Dermis blood vessel endothelial cell (primary cell): ENCODE data around the gene ADAMTS14. TPM values are rescaled to one million over a fixed set of nuclear protein-coding genes. Genes with fewer than 3 reads are reported as not detected.

Experiments used
- DNase-seq: peaks from one replicate; pipeline ENCODE4 v3.0.0; 2010
- total RNA-seq: library from RNA; depleted of rRNA; stranded (reverse); fragments of >200 nt; gene quantifications from 2 replicates; pipeline ENCODE4 v1.2.3, GENCODE V29; 2014

Gene ADAMTS14
- total RNA-seq, 1 donor from 2014 or later, result under 0.01 TPM

GRCh38 chr10:70674560-70675495 lies 2.5 kb downstream of the ADAMTS14 start:
- DNase-seq, result no peak

DNA sequence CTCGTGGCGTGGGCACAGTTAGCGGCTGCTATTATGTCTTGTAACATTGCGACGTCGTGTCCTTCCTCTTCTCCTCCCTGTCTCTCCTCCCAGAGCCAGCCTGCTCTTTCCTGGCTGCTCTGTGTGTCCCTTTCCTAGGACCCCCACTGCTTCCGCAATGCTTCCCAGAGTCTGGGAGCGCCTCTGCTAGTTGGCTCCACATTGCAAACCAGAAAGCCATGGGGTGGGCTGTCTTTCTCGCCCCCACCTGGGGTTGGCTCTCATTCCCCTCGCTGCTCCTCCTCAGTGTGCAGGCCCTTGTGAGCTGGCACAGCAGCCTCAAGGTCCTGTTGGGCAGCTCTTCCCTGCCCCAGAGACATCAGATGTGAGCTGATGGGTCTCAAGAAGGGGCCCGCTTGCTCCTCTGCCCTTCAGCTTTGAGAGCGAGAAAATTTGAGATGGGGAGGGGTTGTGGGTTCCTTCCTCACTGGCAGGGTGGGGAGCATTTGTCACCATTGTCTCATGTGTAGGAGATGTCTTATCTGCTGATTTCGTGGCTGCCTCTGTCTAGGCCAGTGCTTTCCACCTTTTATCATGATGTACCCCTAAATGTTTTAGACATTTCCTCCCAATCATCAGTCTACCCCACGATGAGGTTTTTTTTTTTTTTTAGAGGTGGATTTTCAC lies 3.3 kb downstream of the ADAMTS14 start:
- DNase-seq, result no peak

GRCh38 chr10:70676511-70676910 lies 4.2 kb downstream of the ADAMTS14 start:
- DNase-seq, result no peak

DNA sequence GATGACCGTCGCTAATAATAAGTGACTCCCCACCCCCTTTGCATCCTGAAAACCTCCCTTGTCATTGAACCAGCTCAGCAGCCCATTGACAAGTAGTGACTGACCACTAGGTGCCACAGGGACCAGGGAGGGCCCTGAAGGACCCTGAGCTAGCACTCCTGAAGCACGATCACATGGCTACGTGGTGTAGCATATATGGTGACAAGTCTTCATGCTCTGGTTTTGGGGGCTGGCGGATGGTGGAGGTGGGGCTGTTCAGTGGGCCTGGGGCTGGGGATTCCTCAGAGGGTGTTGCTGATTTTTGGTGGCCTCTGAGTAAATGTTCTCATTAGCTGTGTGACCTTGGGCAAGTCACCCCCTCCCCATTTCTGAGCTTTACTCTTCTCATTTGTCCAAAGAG lies 4.7 kb downstream of the ADAMTS14 start:
- no peak for DNase-seq

DNA sequence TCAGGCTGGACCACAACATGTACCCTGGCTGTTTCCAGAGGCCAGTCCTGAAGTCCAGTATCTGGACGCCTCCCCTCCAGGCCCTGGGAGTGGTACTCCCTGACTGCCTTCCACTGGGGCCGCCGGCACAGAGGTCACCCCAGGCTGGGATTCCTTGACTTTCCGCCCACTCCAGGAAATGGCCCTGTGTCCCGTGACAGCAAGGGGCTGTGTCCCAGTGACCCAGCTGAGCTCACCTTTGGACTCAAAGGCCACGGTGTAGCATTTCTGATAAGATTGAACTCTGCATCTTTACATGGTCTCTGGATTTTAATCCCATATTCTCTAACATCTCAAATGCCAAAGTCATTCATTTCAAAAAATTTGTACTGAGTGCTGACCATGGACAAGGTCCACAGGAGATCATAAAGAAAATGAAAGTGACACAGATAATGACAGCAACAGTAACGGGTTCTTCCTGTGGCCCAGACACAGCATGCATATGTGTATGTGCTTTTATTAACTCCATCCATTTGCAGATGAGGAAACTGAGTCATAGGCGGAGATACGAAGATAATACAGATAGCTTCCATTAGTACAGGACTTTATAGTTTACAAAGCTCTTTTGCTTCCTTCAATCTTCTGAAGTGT lies 5.4 kb downstream of the ADAMTS14 start:
- no peak for DNase-seq

DNA sequence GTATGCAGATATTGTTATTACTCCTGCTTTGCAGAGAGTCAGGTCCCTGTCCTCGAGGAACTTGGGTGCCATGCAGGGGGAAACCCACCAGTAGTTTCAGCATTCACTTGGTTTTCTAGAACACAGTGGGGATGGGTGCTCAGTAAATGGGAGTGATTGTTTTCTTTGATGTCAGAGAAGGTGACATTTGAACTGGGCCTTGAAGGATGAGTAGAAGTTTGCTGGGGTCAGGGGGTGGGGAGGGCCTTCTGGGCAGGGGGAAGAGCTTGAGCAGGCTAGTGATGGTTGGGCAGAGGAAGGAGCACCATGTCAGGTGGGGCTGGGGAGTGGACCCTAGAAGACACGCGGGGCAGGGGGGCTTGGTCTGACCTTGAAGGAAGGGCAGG lies 5.9 kb downstream of the ADAMTS14 start:
- DNase-seq, result no peak

DNA sequence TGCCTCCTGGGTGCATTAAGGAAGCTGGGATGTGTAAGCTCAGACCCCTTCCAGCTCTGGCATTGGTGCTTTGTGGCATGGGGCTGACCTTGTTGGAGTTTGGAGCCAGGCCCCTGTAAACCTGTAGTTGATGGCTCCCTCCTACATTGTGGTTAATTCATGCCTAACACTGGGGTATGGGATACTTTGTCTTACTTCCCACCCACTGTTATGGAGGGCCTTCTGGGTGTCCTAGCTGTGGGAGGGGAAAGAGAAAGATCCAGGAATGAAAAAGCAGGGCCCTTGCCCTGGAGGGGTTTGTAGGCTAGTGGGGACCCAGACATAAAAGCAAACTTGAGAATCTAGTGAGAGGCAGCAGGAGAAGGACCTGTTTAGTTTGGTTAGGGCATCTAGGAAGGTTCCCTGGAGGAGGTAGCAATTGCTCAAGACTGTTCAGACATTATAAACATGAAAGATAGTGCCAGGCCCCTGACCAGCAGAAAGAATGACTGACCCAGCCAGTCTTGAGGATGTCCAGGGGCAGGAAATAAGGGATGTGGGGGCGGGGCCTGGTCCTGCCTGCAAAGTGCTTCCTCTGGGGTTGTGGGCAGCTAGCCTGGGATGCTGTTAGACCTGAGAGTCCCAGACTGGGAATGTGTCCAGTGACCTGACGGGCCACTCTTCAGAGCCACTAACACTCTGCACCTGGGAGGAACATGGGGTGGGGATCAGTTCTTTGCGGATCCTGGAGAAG lies 6.6 kb downstream of the ADAMTS14 start:
- DNase-seq, result no peak

- no peak for DNase-seq
These were observed 7.2 kb downstream of the ADAMTS14 start for GRCh38 chr10:70679498-70679897.

DNA sequence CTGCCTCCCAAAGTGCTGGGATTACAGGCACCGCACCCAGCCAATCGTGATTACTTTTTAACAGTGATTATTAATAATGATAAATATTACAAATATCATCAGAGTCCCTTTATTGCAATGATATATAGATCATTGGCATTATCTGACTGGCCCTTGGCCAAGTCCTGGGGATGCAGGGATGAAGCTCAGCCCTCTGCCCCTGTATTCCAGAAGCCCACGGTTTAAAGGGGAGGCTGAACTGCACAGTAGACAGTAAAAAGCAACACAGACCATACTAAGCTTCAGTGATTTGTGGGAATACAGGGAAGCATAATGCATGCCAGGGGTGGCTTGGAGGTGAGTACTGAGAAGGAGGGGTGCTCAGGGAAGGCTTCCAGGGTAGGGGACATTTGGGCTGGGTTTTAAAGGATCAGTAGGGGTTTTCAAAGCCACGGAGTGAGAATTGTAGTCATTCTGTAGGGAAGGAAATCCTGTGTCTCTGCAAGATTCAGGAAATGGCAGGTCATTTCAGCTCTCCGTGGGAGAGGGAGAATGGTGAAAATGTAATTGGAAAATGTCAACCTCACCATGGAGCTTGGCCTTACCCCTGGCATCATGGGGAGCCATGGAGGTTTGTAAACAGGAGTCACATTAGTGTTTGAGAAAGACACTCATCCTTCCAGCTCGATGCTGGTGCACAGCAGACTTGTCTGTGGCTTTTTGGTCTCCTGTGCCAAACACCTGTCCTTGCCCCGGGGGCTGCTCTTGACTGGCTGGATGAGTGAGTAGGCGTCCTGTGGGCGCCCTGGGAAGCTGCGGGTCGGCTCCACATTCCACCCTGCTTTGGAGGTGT lies 8.8 kb downstream of the ADAMTS14 start:
- DNase-seq, result no peak

- DNase-seq, result no peak
These were observed 9.4 kb downstream of the ADAMTS14 start for GRCh38 chr10:70681731-70682005.

DNA sequence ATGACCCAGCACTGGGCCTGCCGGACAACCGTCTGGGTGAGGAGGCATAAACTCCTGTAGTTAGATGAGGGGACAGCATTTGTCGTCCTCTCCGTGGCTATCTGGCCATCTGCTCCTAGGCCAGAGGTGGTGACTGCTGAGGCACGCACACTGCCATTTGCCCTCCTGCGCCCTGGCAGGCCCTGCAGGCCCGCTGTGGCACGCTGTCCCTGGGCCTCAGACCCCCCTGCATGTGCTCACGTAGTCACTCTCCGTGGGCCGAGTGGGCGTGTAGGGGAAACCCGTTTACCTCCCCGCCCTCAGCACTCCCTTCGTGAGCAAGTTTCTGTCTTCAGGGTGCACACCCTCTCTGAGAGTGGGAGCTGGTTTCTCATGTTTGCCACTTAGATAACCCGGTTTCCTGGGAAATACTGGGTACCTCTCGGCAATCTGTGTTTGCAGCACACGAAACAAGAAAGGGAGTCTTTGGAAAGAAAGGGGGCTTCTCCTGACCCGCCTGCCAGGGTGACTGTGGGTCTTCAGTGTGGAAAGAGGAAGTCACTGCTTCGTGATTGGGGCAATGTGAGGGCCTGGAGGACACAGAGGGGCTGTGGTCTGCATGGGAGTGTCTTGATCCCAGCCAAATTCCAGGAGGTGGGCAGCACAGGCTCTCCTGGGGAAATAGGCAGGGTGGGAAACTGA lies 10.8 kb downstream of the ADAMTS14 start:
- no peak for DNase-seq

DNA sequence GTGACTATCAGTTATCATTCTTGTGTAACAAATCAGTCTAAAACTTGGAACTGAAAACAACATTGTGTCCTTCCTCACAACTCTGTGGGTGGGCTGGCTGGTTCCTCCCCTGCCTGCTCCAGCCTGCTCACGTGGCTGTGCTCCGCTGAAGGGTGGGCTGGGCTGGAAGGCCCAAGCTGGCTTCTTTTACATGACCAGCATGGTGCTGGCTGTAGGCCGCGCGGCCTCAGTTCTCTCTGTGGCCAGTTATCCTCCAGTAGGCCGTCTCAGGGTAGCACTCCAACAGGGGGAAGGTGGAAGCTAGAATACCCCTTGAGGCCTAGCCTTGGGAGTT lies 11.3 kb downstream of the ADAMTS14 start:
- DNase-seq, result no peak

- no peak for DNase-seq
These were observed 11.6 kb downstream of the ADAMTS14 start for GRCh38 chr10:70683940-70684339.

DNA sequence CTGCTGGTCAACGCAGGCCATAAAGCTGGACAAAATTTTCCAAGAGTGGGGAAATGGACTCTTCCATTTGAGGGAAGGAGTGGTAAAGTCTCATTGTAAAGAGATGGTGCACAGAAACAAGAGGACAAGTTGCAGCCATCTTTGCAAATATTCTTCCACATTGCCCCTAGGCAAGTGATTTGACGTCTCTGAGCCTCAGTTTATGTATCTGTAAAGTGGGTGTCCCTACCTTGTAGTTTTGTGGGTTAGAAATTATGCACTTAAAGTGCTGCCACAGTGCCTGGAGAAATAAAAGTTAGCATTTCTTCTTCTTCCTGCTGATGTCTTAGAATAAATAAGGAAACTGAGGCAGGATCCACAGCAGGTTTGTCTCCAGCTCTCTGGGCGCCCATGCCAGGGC lies 12.1 kb downstream of the ADAMTS14 start:
- no peak for DNase-seq

DNA sequence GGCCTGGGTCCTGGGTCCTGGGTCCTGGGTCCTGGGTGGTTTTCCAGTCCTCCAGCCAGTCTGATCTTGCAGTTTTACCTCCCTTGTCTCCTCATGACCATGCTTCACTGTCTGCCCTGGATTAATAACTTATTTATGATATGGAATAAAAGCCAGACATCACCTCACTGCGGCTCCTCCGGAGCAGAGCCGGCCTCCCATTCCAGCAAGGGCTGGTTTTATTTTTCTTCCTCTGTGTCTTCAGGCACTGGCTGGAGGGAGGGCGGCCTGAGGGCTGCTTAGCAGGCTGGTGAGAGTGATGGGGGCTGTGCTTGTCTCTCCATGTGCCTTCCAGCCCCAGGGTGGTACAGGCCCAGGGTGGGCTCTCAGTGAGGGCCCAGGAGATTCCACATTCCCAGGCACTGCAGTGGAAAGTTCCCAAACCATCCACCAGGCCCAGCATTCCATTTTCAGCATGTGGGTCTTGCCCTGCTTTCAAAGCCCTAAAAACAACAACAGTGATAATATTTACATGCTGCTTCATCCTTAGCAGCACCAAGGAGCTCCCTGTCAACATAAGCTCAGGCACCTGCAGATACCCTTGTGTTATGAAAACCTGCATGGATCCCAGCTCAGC lies 12.6 kb downstream of the ADAMTS14 start:
- DNase-seq, result no peak

DNA sequence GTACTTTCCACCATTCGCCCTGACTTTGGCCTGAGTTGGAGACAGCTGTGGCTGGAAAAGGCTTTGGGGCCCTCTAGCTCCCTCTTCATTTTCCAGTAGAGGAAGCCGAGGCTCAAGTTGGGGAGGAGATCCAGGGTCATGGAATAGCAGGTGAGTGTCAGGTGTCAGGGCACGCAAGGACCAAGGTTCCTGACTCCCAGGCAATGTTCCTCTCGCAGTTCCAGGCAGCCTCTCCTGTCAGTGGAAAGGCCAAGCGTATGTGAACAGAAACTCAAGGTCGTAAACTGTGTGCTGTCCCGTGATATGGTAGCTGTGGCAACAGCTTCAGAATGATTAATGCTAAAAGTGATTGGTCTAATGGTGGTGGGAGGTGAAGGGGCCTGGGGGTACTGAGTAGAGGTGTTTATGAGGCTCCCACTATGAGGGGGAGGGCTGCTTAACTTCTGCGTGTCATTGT lies 13.2 kb downstream of the ADAMTS14 start:
- no peak for DNase-seq

DNA sequence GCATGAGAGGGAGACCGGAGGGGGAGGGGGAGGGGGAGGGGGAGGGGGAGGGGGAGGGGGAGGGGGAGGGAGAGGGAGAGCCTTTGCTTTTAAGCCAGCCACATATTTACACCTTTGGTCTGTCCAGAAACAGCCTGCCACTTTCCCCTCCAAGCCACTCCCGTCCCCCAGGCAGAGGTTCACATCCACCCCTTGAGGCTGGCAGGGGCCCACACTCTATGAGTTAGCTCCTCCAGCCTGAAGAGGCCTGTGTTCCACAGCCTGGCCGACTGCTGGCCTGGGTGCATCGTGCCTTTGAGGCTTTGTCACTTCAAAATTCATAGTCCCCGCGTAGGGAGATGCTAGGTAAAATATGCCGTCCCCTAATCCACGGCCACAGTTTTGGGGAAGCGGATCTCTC lies 16.5 kb downstream of the ADAMTS14 start:
- no peak for DNase-seq

- DNase-seq, result no peak
These were observed 17.4 kb downstream of the ADAMTS14 start for GRCh38 chr10:70689661-70690060.

- DNase-seq, result no peak
These were observed 18.3 kb downstream of the ADAMTS14 start for GRCh38 chr10:70690589-70690988.

DNA sequence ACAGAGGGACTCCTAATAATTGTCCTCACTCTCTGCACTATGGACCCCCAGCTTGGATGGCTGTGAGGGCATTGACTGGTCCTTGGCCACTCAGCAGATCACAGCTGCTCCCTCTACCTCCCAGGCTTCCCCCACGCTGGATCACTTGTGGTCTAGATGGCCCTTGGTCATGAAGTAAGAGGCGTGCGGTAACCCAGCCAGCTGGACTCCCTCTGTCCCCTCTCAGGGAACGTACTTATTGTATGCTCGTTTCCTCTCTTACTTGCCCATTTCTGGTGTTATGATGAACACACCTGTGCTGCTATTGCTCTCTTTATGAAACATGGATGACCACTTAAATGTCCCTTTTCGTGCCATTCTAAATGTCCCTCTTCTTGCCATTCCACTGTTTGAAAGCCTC lies 19.3 kb downstream of the ADAMTS14 start:
- DNase-seq, result no peak

DNA sequence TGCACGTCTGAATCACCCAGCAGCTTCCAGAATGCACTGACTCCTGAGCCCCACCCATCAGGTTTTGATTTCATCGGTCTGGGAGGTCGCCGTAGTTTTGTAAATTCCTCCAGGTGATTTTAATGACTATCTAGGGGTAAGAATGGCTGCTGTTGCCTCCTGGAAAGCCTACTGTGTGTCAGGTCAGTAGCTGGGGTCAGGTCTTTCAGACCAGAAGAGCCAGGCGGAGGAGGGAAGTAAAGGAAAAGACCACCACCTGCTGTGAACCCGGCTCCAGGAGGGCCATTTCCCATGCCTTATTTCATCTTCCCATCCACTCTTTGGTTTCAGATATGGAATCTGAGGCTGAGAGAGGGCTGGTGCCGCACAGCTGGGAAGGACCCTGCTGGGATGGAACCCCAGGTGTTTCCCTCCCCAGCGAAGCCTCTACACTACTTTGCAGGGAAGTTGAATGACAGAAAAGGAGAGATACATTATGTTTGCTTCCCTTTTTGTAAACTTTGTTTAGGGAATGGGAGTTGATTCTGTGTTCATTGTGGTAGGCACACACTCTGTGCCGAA lies 19.8 kb downstream of the ADAMTS14 start:
- DNase-seq, result no peak
